Neural progenitor cell (in vitro differentiated cells): Measurements from ENCODE around the gene PRR23E. TPM values are rescaled to one million over a fixed set of nuclear protein-coding genes. Genes with fewer than 3 reads are reported as not detected.

Experiments used
- DNase-seq: peaks from one replicate; pipeline ENCODE4 v3.0.0-alpha.2; 2016; ENCODE audit warnings: low spot score
- H2AFZ ChIP-seq: fragments of 200-600 bp; sonication (generic); replicated peaks from 2 replicates; pipeline ENCODE4 v1.6.1; 2016; ENCODE audit warnings: antibody characterized with exemption
- H3F3A ChIP-seq: fragments of 200-600 bp; sonication (generic); 2 replicates; pipeline ENCODE4 v1.6.1; 2016; ENCODE audit warnings: antibody characterized with exemption, low read depth
- H3K27ac ChIP-seq: fragments of 200-600 bp; sonication (generic); 2 replicates; pipeline ENCODE4 v1.5.1; 2016; ENCODE audit warnings: mild to moderate bottlenecking
- H3K27me3 ChIP-seq: fragments of 200-600 bp; sonication (generic); 2 replicates; pipeline ENCODE4 v1.6.1; 2016; ENCODE audit warnings: mild to moderate bottlenecking, moderate library complexity
- H3K36me3 ChIP-seq: fragments of 200-600 bp; sonication (generic); 2 replicates; pipeline ENCODE4 v1.5.1; 2016
- H3K4me1 ChIP-seq: fragments of 200-600 bp; sonication (generic); 2 replicates; pipeline ENCODE4 v1.6.1; 2016; ENCODE audit warnings: mixed run types
- H3K4me2 ChIP-seq: fragments of 200-600 bp; sonication (generic); 2 replicates; pipeline ENCODE4 v1.6.1; 2016
- H3K4me3 ChIP-seq: fragments of 200-600 bp; sonication (generic); 2 replicates; pipeline ENCODE4 v1.5.1; 2016
- H3K79me2 ChIP-seq: fragments of 200-600 bp; sonication (generic); 2 replicates; pipeline ENCODE4 v1.6.1; 2016; ENCODE audit warnings: low read depth
- H3K9ac ChIP-seq: fragments of 200-600 bp; sonication (generic); 2 replicates; pipeline ENCODE4 v1.6.1; 2016
- H3K9me3 ChIP-seq: fragments of 200-600 bp; sonication (generic); 2 replicates; pipeline ENCODE4 v1.5.1; 2016; ENCODE audit warnings: low read depth
- H4K20me1 ChIP-seq: fragments of 200-600 bp; sonication (generic); 2 replicates; pipeline ENCODE4 v1.6.1; 2016; ENCODE audit warnings: low read depth
- H3K27ac Mint-ChIP-seq: 3 replicates; pipeline ENCODE4 v1.8.0; 2021; ENCODE audit warnings: mixed read lengths
- H3K27me3 Mint-ChIP-seq: 2 replicates; pipeline ENCODE4 v1.8.0; 2022; ENCODE audit warnings: low read depth, mild to moderate bottlenecking, inconsistent platforms, moderate library complexity, mixed read lengths; ENCODE audit not compliant: insufficient read depth
- H3K36me3 Mint-ChIP-seq: 3 replicates; pipeline ENCODE4 v1.8.0; 2021; ENCODE audit warnings: mixed read lengths
- H3K4me1 Mint-ChIP-seq: 3 replicates; pipeline ENCODE4 v1.8.0; 2021; ENCODE audit warnings: mixed read lengths
- H3K4me3 Mint-ChIP-seq: 3 replicates; pipeline ENCODE4 v1.8.0; 2021; ENCODE audit warnings: mild to moderate bottlenecking, moderate library complexity, mixed read lengths
- H3K9me3 Mint-ChIP-seq: 3 replicates; pipeline ENCODE4 v1.8.0; 2020; ENCODE audit warnings: mixed read lengths
- CTCF ChIP-seq: fragments of 200-600 bp; sonication (generic); IDR thresholded peaks from 2 replicates; pipeline ENCODE4 v1.5.1; 2017; ENCODE audit warnings: antibody characterized with exemption, mild to moderate bottlenecking
- EZH2 ChIP-seq: fragments of 200-600 bp; sonication (generic); IDR thresholded peaks from 2 replicates; pipeline ENCODE4 v1.6.1; 2017; ENCODE audit warnings: antibody characterized with exemption, mild to moderate bottlenecking, moderate library complexity
- EZH2phosphoT487 ChIP-seq: fragments of 200-600 bp; sonication (generic); IDR thresholded peaks from 2 replicates; pipeline ENCODE4 v1.6.1; 2017; ENCODE audit warnings: antibody characterized with exemption
- total RNA-seq: library from RNA; depleted of rRNA; stranded (reverse); fragments of >200 nt; gene quantifications from 2 replicates; pipeline ENCODE4 v1.2.3, GENCODE V29; 2015; ENCODE audit warnings: low replicate concordance

PRR23E gene
- total RNA-seq, 1 donor from 2014 or later = not detected

- H3K4me3 ChIP-seq = no peak overlapping the region
- no peaks in the 10 kb centered on the region for H3K36me3 ChIP-seq
- no peak for TF ChIP-seq EZH2
- no peak for TF ChIP-seq CTCF
- no peak for TF ChIP-seq EZH2phosphoT487
- H3K27me3 Mint-ChIP-seq = peaks cover 5% of the 10 kb centered on the region
- no peaks in the 10 kb centered on the region for H4K20me1 ChIP-seq
- H3F3A ChIP-seq = no peaks in the 10 kb centered on the region
- H3K27ac ChIP-seq = no peak overlapping the region
- H3K79me2 ChIP-seq = no peaks in the 10 kb centered on the region
- peaks cover 22% of the 10 kb centered on the region for H3K4me1 Mint-ChIP-seq
- H3K27me3 ChIP-seq = no peaks in the 10 kb centered on the region
- H3K4me3 Mint-ChIP-seq = no peak overlapping the region
- no peak overlapping the region for H3K27ac Mint-ChIP-seq
- H2AFZ ChIP-seq = no peak overlapping the region
- no peaks in the 10 kb centered on the region for H3K9me3 Mint-ChIP-seq
- no peak overlapping the region for H3K9ac ChIP-seq
- H3K36me3 Mint-ChIP-seq = no peaks in the 10 kb centered on the region
- no peak for DNase-seq
- H3K9me3 ChIP-seq = no peaks in the 10 kb centered on the region
- H3K4me1 ChIP-seq = peaks cover 23% of the 10 kb centered on the region
- H3K4me2 ChIP-seq = no peak overlapping the region
These were observed 18.5 kb downstream of the PRR23E start for GRCh38 chr3:127211118-127212060.

- H3K36me3 ChIP-seq = no peaks in the 10 kb centered on the region
- no peaks in the 10 kb centered on the region for H4K20me1 ChIP-seq
- H3K9me3 ChIP-seq = no peaks in the 10 kb centered on the region
- H3K27me3 ChIP-seq = no peaks in the 10 kb centered on the region
- H2AFZ ChIP-seq = no peak overlapping the region
- H3K27ac Mint-ChIP-seq = no peak overlapping the region
- no peak overlapping the region for H3K9ac ChIP-seq
- no peaks in the 10 kb centered on the region for H3K79me2 ChIP-seq
- H3K27me3 Mint-ChIP-seq = peaks cover 5% of the 10 kb centered on the region
- H3F3A ChIP-seq = no peaks in the 10 kb centered on the region
- H3K9me3 Mint-ChIP-seq = no peaks in the 10 kb centered on the region
- no peak for DNase-seq
- H3K4me3 ChIP-seq = no peak overlapping the region
- H3K4me3 Mint-ChIP-seq = no peak overlapping the region
- H3K4me1 ChIP-seq = peaks cover 23% of the 10 kb centered on the region
- peaks cover 22% of the 10 kb centered on the region for H3K4me1 Mint-ChIP-seq
- no peak overlapping the region for H3K4me2 ChIP-seq
- no peak for TF ChIP-seq CTCF
- H3K27ac ChIP-seq = no peak overlapping the region
- H3K36me3 Mint-ChIP-seq = no peaks in the 10 kb centered on the region
These were observed 19.3 kb downstream of the PRR23E start for GRCh38 chr3:127212231-127212630.

GRCh38 chr3:127212711-127213110 is 19.8 kb downstream of the PRR23E start:
- Mint-ChIP-seq H3K4me1 (peaks cover 22% of the 10 kb centered on the region), H3K4me3 (no peak overlapping the region), H3K36me3 (no peaks in the 10 kb centered on the region), H3K27ac (peak overlapping the region; percentile 7), H3K27me3 (peaks cover 5% of the 10 kb centered on the region), H3K9me3 (no peaks in the 10 kb centered on the region)
- Histone ChIP-seq H4K20me1 (no peaks in the 10 kb centered on the region), H3K9ac (no peak overlapping the region), H3K27me3 (no peaks in the 10 kb centered on the region), H3K9me3 (no peaks in the 10 kb centered on the region), H3K36me3 (no peaks in the 10 kb centered on the region), H3F3A (no peaks in the 10 kb centered on the region), H3K4me1 (peaks cover 23% of the 10 kb centered on the region), H3K4me2 (no peak overlapping the region), H3K27ac (no peak overlapping the region), H2AFZ (no peak overlapping the region), H3K4me3 (no peak overlapping the region), H3K79me2 (no peaks in the 10 kb centered on the region)
- no peak for DNase-seq
- TF ChIP-seq EZH2phosphoT487 = no peak

GRCh38 chr3:127213381-127213918 is 20.5 kb downstream of the PRR23E start:
- Mint-ChIP-seq H3K27ac (no peak overlapping the region), H3K9me3 (no peaks in the 10 kb centered on the region), H3K4me1 (peaks cover 22% of the 10 kb centered on the region), H3K4me3 (no peak overlapping the region), H3K27me3 (peaks cover 5% of the 10 kb centered on the region), H3K36me3 (no peaks in the 10 kb centered on the region)
- Histone ChIP-seq H3K9ac (no peak overlapping the region), H3K9me3 (no peaks in the 10 kb centered on the region), H3K4me1 (peaks cover 26% of the 10 kb centered on the region), H3K36me3 (no peaks in the 10 kb centered on the region), H2AFZ (no peak overlapping the region), H3K79me2 (no peaks in the 10 kb centered on the region), H3F3A (no peaks in the 10 kb centered on the region), H4K20me1 (no peaks in the 10 kb centered on the region), H3K27me3 (no peaks in the 10 kb centered on the region), H3K27ac (no peak overlapping the region), H3K4me2 (no peak overlapping the region), H3K4me3 (no peak overlapping the region)
- DNase-seq = no peak
- TF ChIP-seq CTCF (no peak), EZH2phosphoT487 (no peak), EZH2 (no peak)
